HCT116 (cell line): ENCODE results near the gene BIVM.

Source experiments
- EGR1 ChIP-seq: IDR thresholded peaks from 2 replicates; pipeline ENCODE4 v1.6.1; 2012; ENCODE audit warnings: low read depth
- EZH2 ChIP-seq: fragments of 200-600 bp; sonication (generic); IDR thresholded peaks from 2 replicates; pipeline ENCODE4 v1.6.1; 2017; ENCODE audit warnings: antibody characterized with exemption, mixed run types
- EZH2phosphoT487 ChIP-seq: fragments of 200-600 bp; IDR thresholded peaks from 2 replicates; pipeline ENCODE4 v1.6.1; 2018; ENCODE audit warnings: antibody characterized with exemption, borderline replicate concordance
- POLR2A ChIP-seq: IDR thresholded peaks from 2 replicates; pipeline ENCODE4 v1.7.0; 2011; ENCODE audit warnings: borderline replicate concordance; ENCODE audit not compliant: insufficient read depth, insufficient read length; ENCODE audit errors: extremely low read depth
- POLR2AphosphoS5 ChIP-seq: IDR thresholded peaks from 2 replicates; pipeline ENCODE4 v1.6.1; 2011; ENCODE audit warnings: mild to moderate bottlenecking, low read depth, low read length, moderate library complexity
- RAD21 ChIP-seq: IDR thresholded peaks from 2 replicates; pipeline ENCODE4 v1.6.1; 2012; ENCODE audit warnings: low read depth, mild to moderate bottlenecking
- YY1 ChIP-seq: IDR thresholded peaks from 2 replicates; pipeline ENCODE4 v1.6.1; 2011; ENCODE audit warnings: low read length, low read depth, moderate library complexity, mild to moderate bottlenecking; ENCODE audit not compliant: insufficient replicate concordance; ENCODE audit errors: extremely low read depth
- ZFX ChIP-seq: fragments of 450-650 bp; IDR thresholded peaks from 2 replicates; pipeline ENCODE4 v1.6.1; 2017
- TF ChIP-seq, protein P1 (sequence below), 3 experiments: fragments of 200-600 bp in 1 of 3; sonication (generic) in 1 of 3; IDR thresholded peaks in 2 of 3; conservative IDR thresholded peaks in 1 of 3; 2 replicates each; pipeline ENCODE4 v1.5.1; 2012 to 2017; ENCODE audit warnings: low read depth in 2 of 3, low read length in 2 of 3, antibody characterized with exemption in 1 of 3, borderline replicate concordance in 1 of 3, control low read depth in 1 of 3, mild to moderate bottlenecking in 1 of 3, mixed read lengths in 1 of 3, mixed run types in 1 of 3, moderate library complexity in 1 of 3; ENCODE audit not compliant: insufficient read depth in 1 of 3
- TF ChIP-seq, protein P2 (sequence below): IDR thresholded peaks from 2 replicates; pipeline ENCODE4 v1.6.1; 2012
- TF ChIP-seq, protein P3 (sequence below): IDR thresholded peaks from 2 replicates; pipeline ENCODE4 v1.6.1; 2012

- TF ChIP-seq POLR2AphosphoS5 (no peak), EZH2 (no peak), EGR1 (no peak), POLR2A (no peak), YY1 (no peak), RAD21 (no peak), ZFX (no peak), EZH2phosphoT487 (no peak)
- TF ChIP-seq, protein P1, sequence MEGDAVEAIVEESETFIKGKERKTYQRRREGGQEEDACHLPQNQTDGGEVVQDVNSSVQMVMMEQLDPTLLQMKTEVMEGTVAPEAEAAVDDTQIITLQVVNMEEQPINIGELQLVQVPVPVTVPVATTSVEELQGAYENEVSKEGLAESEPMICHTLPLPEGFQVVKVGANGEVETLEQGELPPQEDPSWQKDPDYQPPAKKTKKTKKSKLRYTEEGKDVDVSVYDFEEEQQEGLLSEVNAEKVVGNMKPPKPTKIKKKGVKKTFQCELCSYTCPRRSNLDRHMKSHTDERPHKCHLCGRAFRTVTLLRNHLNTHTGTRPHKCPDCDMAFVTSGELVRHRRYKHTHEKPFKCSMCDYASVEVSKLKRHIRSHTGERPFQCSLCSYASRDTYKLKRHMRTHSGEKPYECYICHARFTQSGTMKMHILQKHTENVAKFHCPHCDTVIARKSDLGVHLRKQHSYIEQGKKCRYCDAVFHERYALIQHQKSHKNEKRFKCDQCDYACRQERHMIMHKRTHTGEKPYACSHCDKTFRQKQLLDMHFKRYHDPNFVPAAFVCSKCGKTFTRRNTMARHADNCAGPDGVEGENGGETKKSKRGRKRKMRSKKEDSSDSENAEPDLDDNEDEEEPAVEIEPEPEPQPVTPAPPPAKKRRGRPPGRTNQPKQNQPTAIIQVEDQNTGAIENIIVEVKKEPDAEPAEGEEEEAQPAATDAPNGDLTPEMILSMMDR (IDR thresholded peaks at IDR 0.05 in 2 of 3, conservative IDR thresholded peaks at IDR 0.05 in 1 of 3; ENCODE audit: borderline replicate concordance in 1 of 3, insufficient read depth in 1 of 3, low read depth in 2 of 3, low read length in 2 of 3): no peak
- TF ChIP-seq, protein P2, sequence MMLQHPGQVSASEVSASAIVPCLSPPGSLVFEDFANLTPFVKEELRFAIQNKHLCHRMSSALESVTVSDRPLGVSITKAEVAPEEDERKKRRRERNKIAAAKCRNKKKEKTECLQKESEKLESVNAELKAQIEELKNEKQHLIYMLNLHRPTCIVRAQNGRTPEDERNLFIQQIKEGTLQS: no peak
- TF ChIP-seq, protein P3, sequence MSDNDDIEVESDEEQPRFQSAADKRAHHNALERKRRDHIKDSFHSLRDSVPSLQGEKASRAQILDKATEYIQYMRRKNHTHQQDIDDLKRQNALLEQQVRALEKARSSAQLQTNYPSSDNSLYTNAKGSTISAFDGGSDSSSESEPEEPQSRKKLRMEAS: no peak
Observed at GRCh38 chr13:102856557-102856956, 57.6 kb downstream of the BIVM start.
